Measurements from ENCODE around the gene IGLL5. TPM values are rescaled to one million over a fixed set of nuclear protein-coding genes. Genes with fewer than 3 reads are reported as not detected.
A peak's percentile ranks its signal among the peaks of the same experiment; 100 is the strongest.

Gene IGLL5
- total and polyA plus RNA-seq, 9 of the 15 experiments (the other 6 are each of a cell fraction or from before 2014, with no cell fraction given) = not detected

DNA sequence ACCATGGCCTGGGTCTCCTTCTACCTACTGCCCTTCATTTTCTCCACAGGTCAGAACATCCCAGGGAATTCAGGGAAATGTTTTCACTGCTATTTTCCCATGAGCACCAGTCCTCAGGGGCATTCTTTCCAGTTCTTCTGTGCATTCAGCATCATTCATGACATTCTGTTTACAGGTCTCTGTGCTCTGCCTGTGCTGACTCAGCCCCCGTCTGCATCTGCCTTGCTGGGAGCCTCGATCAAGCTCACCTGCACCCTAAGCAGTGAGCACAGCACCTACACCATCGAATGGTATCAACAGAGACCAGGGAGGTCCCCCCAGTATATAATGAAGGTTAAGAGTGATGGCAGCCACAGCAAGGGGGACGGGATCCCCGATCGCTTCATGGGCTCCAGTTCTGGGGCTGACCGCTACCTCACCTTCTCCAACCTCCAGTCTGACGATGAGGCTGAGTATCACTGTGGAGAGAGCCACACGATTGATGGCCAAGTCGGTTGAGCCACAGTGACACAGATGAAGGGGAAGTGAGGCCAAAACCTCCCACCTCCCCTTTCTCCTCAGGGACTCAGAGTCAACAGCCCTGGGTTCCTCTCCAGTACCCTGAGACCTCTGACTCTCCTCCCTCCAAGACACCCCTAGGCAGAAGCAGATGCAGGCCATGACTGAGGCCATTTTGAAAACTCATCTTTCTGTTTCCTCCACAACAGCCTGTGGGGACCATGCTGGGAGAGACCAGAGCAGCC is 15.9 kb upstream of the IGLL5 start:
- no TSS peak for BruUV-seq (replicated peaks)
- under 1% methylated on average over 10 of the region's 10 CpGs for WGBS (ENCODE audit: insufficient coverage, low coverage, missing lambda C conversion rate)
- Histone ChIP-seq H3K4me3 (no peak overlapping the region), H3K9me1 (ENCODE audit: control insufficient read depth, insufficient read depth, low read length) (no peaks in the 10 kb centered on the region), H3K27ac (ENCODE audit: extremely low read depth, low read depth, low read length) (no peak overlapping the region), H2AFZ (ENCODE audit: low read depth, low read length) (no peak overlapping the region), H3K4me2 (ENCODE audit: insufficient read depth, low read length) (no peak overlapping the region), H3K27me3 (ENCODE audit: control insufficient read depth in 2 of 2, insufficient read depth in 2 of 2, low read length in 2 of 2) (peaks cover 0 to 44% of the 10 kb centered on the region in 2 experiments; a peak in 3 of 5 replicates), H4K20me1 (replicated peaks; ENCODE audit: control insufficient read depth, insufficient read depth, low read length) (peaks cover 33% of the 10 kb centered on the region), H3K79me2 (ENCODE audit: control insufficient read depth, insufficient read depth, low read length) (no peaks in the 10 kb centered on the region), H3K9me3 (replicated peaks; ENCODE audit: control insufficient read depth, insufficient read depth, low read depth, low read length) (no peaks in the 10 kb centered on the region), H3K36me3 (ENCODE audit: control insufficient read depth, insufficient read depth, low read length) (no peaks in the 10 kb centered on the region), H3K4me1 (replicated peaks in 1 of 2; ENCODE audit: control insufficient read depth in 2 of 2, insufficient read depth in 2 of 2, low read length in 2 of 2) (no peaks in the 10 kb centered on the region), H3K9ac (ENCODE audit: insufficient read depth in 1 of 2, low read depth in 2 of 2, low read length in 2 of 2) (no peak overlapping the region)
- in situ Hi-C loops (cut with MboI) (no loop called here), intact Hi-C loops (cut with micrococcal nuclease) (no loop called here)
- FAIRE-seq (no peak), ATAC-seq (peak; percentile 2; the same call in 1 of the 3 replicates), DNase-seq (ENCODE audit: extremely low read depth in 1 of 4, low spot score in 3 of 4) (no peak)
- CTCF ChIA-PET (ENCODE audit: low intra/inter-chr PET ratio) = interaction anchor here (0.5 to 2.1 kb wide), 6 partner anchors 12 to 84 kb away, joined by 3 to 7 read pairs (median 5); no protein-coding TSS in a partner anchor
- POLR2A ChIA-PET = interaction anchor here (0.6 to 1.8 kb wide), 18 partner anchors 8 to 233 kb away, joined by 3 to 17 read pairs (median 4); no protein-coding TSS in a partner anchor
- no peak for TF ChIP-seq JUND (IDR thresholded peaks at IDR 0.05; ENCODE audit: borderline replicate concordance, low read depth, low read length)
- TF ChIP-seq JUND (tag; IDR thresholded peaks at IDR 0.05; ENCODE audit: borderline replicate concordance, low read depth, low read length) = no peak
- TF ChIP-seq, protein P1, sequence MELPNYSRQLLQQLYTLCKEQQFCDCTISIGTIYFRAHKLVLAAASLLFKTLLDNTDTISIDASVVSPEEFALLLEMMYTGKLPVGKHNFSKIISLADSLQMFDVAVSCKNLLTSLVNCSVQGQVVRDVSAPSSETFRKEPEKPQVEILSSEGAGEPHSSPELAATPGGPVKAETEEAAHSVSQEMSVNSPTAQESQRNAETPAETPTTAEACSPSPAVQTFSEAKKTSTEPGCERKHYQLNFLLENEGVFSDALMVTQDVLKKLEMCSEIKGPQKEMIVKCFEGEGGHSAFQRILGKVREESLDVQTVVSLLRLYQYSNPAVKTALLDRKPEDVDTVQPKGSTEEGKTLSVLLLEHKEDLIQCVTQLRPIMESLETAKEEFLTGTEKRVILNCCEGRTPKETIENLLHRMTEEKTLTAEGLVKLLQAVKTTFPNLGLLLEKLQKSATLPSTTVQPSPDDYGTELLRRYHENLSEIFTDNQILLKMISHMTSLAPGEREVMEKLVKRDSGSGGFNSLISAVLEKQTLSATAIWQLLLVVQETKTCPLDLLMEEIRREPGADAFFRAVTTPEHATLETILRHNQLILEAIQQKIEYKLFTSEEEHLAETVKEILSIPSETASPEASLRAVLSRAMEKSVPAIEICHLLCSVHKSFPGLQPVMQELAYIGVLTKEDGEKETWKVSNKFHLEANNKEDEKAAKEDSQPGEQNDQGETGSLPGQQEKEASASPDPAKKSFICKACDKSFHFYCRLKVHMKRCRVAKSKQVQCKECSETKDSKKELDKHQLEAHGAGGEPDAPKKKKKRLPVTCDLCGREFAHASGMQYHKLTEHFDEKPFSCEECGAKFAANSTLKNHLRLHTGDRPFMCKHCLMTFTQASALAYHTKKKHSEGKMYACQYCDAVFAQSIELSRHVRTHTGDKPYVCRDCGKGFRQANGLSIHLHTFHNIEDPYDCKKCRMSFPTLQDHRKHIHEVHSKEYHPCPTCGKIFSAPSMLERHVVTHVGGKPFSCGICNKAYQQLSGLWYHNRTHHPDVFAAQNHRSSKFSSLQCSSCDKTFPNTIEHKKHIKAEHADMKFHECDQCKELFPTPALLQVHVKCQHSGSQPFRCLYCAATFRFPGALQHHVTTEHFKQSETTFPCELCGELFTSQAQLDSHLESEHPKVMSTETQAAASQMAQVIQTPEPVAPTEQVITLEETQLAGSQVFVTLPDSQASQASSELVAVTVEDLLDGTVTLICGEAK (IDR thresholded peaks at IDR 0.05) = no peak
- TF ChIP-seq, protein P1 (CRISPR knock-in tag; IDR thresholded peaks at IDR 0.05) = peak; percentile 8; the same call in 1 of the 2 replicates
- TF ChIP-seq RBM25 (IDR thresholded peaks at IDR 0.05; ENCODE audit: low read depth, low read length, severe bottlenecking) = no peak
- no peak for TF ChIP-seq FOXM1 (IDR thresholded peaks at IDR 0.05; ENCODE audit: low read depth)
- TF ChIP-seq FOXM1 (CRISPR knock-in tag; IDR thresholded peaks at IDR 0.05; ENCODE audit: low read depth) = no peak
- 0 out of 2 replicates have a peak, but pooled peaks have one; percentile 21 for TF ChIP-seq C11orf30 (IDR thresholded peaks at IDR 0.05; ENCODE audit: low read depth)
- TF ChIP-seq MYNN (IDR thresholded peaks at IDR 0.05) = no peak
- TF ChIP-seq MYNN (CRISPR knock-in tag; IDR thresholded peaks at IDR 0.05) = peak; percentile 14

All from K562 (cell line).